HL-60/S4 treated with retinoic acid at 250 ng/mL for 4 days and 3 days (cell line): Measurements from ENCODE around the gene ADAR.

Source experiments
- in situ Hi-C: fragments of 300-500 bp; cut with MboI; formaldehyde crosslinking; loops from 2 replicates; pipeline ENCODE4 v1.7.0; 2022; ENCODE audit warnings: low sequenced_read_pairs

Gene ADAR

GRCh38 chr1:154584267-154584994 is 23.6 kb downstream of the ADAR start:
- in situ Hi-C loops, result no loop called here

GRCh38 chr1:154583773-154584172 is 24.2 kb downstream of the ADAR start:
- in situ Hi-C loops, result no loop called here

- in situ Hi-C loops, result no loop called here
These were observed 25.1 kb downstream of the ADAR start for GRCh38 chr1:154582885-154583284.

- in situ Hi-C loops, result no loop called here
These were observed 26.2 kb downstream of the ADAR start for GRCh38 chr1:154581766-154582165.

GRCh38 chr1:154579374-154579773 is 28.6 kb downstream of the ADAR start:
- in situ Hi-C loops, result no loop called here

GRCh38 chr1:154578058-154578418 is 29.9 kb downstream of the ADAR start:
- in situ Hi-C loops, result no loop called here

GRCh38 chr1:154577346-154578057 is 30.5 kb downstream of the ADAR start:
- in situ Hi-C loops, result no loop called here

- in situ Hi-C loops, result no loop called here
These were observed 31.9 kb downstream of the ADAR start for GRCh38 chr1:154575951-154576566.

- in situ Hi-C loops, result no loop called here
These were observed 32.6 kb downstream of the ADAR start for GRCh38 chr1:154575147-154575927.

- in situ Hi-C loops, result no loop called here
These were observed 33.3 kb downstream of the ADAR start for GRCh38 chr1:154574716-154575115.

- in situ Hi-C loops, result no loop called here
These were observed 34.8 kb downstream of the ADAR start for GRCh38 chr1:154573168-154573510.

- in situ Hi-C loops, result no loop called here
These were observed 35.4 kb downstream of the ADAR start for GRCh38 chr1:154572468-154573167.

GRCh38 chr1:154571964-154572288 is 36.1 kb downstream of the ADAR start:
- in situ Hi-C loops, result no loop called here

- in situ Hi-C loops, result no loop called here
These were observed 36.6 kb downstream of the ADAR start for GRCh38 chr1:154571244-154571963.

GRCh38 chr1:154568157-154568815 is 39.7 kb downstream of the ADAR start:
- in situ Hi-C loops, result no loop called here

- in situ Hi-C loops, result no loop called here
These were observed 40.4 kb downstream of the ADAR start, which contains the start of gene CHRNB2 for GRCh38 chr1:154567386-154568156. TSS of gene CHRNB2 (plus strand) at chr1:154567778. CDS start at chr1:154568045, 267 bp downstream.

- in situ Hi-C loops, result no loop called here
These were observed 42.1 kb downstream of the ADAR start for GRCh38 chr1:154565876-154566275.

GRCh38 chr1:154559466-154560044 is 48.4 kb downstream of the ADAR start:
- in situ Hi-C loops, result no loop called here
